Fibroblast of lung (primary cell): Measurements from ENCODE around the gene ADAMTS17. TPM values are rescaled to one million over a fixed set of nuclear protein-coding genes. Genes with fewer than 3 reads are reported as not detected.

Experiments
- DNase-seq, 2 donors: peaks; one replicate each; pipeline versions ENCODE4 v3.0.0 to v3.0.0-alpha.2; 2010; ENCODE audit warnings: low read depth in 2 of 2
- H2AFZ ChIP-seq: 2 replicates; pipeline ENCODE4 v1.5.1; 2012; ENCODE audit warnings: low read length, control low read depth, inconsistent platforms
- H3K27ac ChIP-seq: 2 replicates; pipeline ENCODE4 v1.5.1; 2011; ENCODE audit warnings: low read length, control low read depth; ENCODE audit not compliant: insufficient read depth
- H3K27me3 ChIP-seq: 2 replicates; pipeline ENCODE4 v1.5.1; 2011; ENCODE audit warnings: mild to moderate bottlenecking, low read length; ENCODE audit not compliant: control insufficient read depth, insufficient read depth
- H3K36me3 ChIP-seq: 2 replicates; pipeline ENCODE4 v1.5.1; 2011; ENCODE audit warnings: low read length; ENCODE audit not compliant: control insufficient read depth, insufficient read depth
- H3K4me1 ChIP-seq: 2 replicates; pipeline ENCODE4 v1.5.1; 2011; ENCODE audit warnings: low read length; ENCODE audit not compliant: control insufficient read depth, insufficient read depth; ENCODE audit errors: extremely low read depth
- H3K4me2 ChIP-seq: 2 replicates; pipeline ENCODE4 v1.5.1; 2011; ENCODE audit warnings: low read length, control low read depth; ENCODE audit not compliant: insufficient read depth; ENCODE audit errors: extremely low read depth
- H3K4me3 ChIP-seq, 4 experiments: fragments of 200-600 bp in 1 of 4; sonication (generic) in 1 of 4; replicated peaks in 1 of 4; 2 replicates each; pipeline ENCODE4 v1.5.1; 2011 to 2016; ENCODE audit warnings: low read length in 4 of 4, low read depth in 3 of 4, mild to moderate bottlenecking in 3 of 4, control low read depth in 2 of 4, inconsistent platforms in 1 of 4, mixed read lengths in 1 of 4; ENCODE audit not compliant: insufficient read depth in 1 of 4; ENCODE audit errors: control extremely low read depth in 1 of 4
- H3K79me2 ChIP-seq: 2 replicates; pipeline ENCODE4 v1.5.1; 2012; ENCODE audit warnings: mild to moderate bottlenecking, low read length, inconsistent platforms; ENCODE audit not compliant: control insufficient read depth, insufficient read depth
- H3K9ac ChIP-seq: 2 replicates; pipeline ENCODE4 v1.5.1; 2011; ENCODE audit warnings: mild to moderate bottlenecking, low read length, control low read depth; ENCODE audit not compliant: insufficient read depth
- H3K9me3 ChIP-seq: 2 replicates; pipeline ENCODE4 v1.5.1; 2012; ENCODE audit warnings: low read depth, low read length; ENCODE audit not compliant: control insufficient read depth, insufficient read depth
- H4K20me1 ChIP-seq: 2 replicates; pipeline ENCODE4 v1.5.1; 2011; ENCODE audit warnings: low read length; ENCODE audit not compliant: control insufficient read depth, insufficient read depth; ENCODE audit errors: extremely low read depth
- EZH2 ChIP-seq: IDR thresholded peaks from 2 replicates; pipeline ENCODE4 v1.5.1; 2012; ENCODE audit warnings: low read length, control low read depth, mild to moderate bottlenecking; ENCODE audit errors: missing control alignments
- polyA plus RNA-seq, 2 donors: library from polyadenylated mRNA; depleted of rRNA in 1 of 2; stranded (reverse) in 1 of 2; unstranded in 1 of 2; fragments of >200 nt; gene quantifications; 2 replicates each; pipeline ENCODE4 v1.2.1, GENCODE V29; 2011 to 2012; ENCODE audit warnings: missing spikeins in 1 of 2
- total RNA-seq: library from RNA; depleted of rRNA; stranded (reverse); fragments of >200 nt; gene quantifications from 2 replicates; pipeline ENCODE4 v1.2.1, GENCODE V29; 2014
- TF ChIP-seq, protein P1 (sequence below), 2 donors: IDR thresholded peaks in 1 of 2; conservative IDR thresholded peaks in 1 of 2; 1 replicate in 1 of 2; 2 replicates in 1 of 2; pipeline ENCODE4 v1.5.1; 2011 to 2012; ENCODE audit warnings: low read length in 2 of 2, control low read depth in 1 of 2, inconsistent platforms in 1 of 2, low read depth in 1 of 2, mild to moderate bottlenecking in 1 of 2

Gene ADAMTS17
- total and polyA plus RNA-seq, 2 donors (not counting 1 experiment from before 2014, with no cell fraction given) = 0.09 to 0.17 TPM

DNA sequence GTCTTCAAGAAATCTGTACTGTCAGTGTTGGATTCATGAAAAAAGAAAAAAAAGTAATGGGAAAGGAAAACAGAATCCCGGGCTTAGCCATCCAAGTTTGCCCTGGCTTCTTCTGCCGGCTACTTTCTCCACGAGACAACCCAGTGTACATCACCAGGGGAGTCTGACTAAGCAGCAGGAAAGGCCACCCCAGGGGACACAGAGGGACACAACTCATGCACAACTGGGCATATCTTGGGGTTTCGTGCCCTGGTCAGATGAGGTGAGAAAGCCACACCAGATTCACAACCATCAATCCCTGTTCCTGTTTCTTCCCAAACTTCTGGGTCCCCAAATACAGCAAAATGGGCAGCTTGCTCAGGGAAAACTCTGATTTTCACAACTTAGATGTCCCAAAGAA, 33.2 kb downstream of the ADAMTS17 start:
- H3K36me3 ChIP-seq = no peaks in the 10 kb centered on the region
- no peaks in the 10 kb centered on the region for H3K9me3 ChIP-seq
- H2AFZ ChIP-seq = no peak overlapping the region
- no peaks in the 10 kb centered on the region for H3K4me1 ChIP-seq
- no peak overlapping the region for H3K4me3 ChIP-seq
- H3K27me3 ChIP-seq = no peaks in the 10 kb centered on the region
- TF ChIP-seq, protein P1, sequence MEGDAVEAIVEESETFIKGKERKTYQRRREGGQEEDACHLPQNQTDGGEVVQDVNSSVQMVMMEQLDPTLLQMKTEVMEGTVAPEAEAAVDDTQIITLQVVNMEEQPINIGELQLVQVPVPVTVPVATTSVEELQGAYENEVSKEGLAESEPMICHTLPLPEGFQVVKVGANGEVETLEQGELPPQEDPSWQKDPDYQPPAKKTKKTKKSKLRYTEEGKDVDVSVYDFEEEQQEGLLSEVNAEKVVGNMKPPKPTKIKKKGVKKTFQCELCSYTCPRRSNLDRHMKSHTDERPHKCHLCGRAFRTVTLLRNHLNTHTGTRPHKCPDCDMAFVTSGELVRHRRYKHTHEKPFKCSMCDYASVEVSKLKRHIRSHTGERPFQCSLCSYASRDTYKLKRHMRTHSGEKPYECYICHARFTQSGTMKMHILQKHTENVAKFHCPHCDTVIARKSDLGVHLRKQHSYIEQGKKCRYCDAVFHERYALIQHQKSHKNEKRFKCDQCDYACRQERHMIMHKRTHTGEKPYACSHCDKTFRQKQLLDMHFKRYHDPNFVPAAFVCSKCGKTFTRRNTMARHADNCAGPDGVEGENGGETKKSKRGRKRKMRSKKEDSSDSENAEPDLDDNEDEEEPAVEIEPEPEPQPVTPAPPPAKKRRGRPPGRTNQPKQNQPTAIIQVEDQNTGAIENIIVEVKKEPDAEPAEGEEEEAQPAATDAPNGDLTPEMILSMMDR (conservative IDR thresholded peaks at IDR 0.05 in 1 of 2, IDR thresholded peaks at IDR 0.05 in 1 of 2; ENCODE audit: low read depth in 1 of 2, low read length in 2 of 2) = no peak
- no peak for TF ChIP-seq EZH2
- no peaks in the 10 kb centered on the region for H4K20me1 ChIP-seq
- no peaks in the 10 kb centered on the region for H3K79me2 ChIP-seq
- no peak overlapping the region for H3K4me2 ChIP-seq
- no peak overlapping the region for H3K9ac ChIP-seq
- H3K27ac ChIP-seq = no peak overlapping the region
- no peak for DNase-seq

DNA sequence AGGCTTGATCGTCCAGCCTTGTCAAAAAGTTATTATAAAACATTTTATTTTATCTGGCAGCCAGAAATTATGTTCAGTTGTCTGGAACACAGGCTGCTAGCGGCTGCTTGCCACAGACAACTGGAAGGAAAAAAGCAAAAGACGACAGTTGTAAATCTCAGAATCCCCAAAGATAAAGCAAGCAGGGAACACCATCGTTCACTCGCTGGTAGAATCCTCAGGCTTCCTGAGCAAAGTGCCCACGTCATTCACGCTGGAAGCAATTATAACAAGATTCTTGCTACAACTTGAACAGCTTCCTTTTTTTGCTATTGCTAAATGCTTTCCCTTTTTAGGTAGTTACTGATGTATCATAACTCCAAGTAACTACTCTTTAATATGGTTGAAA, 33.6 kb downstream of the ADAMTS17 start:
- Histone ChIP-seq H3K27me3 (no peaks in the 10 kb centered on the region), H3K36me3 (no peaks in the 10 kb centered on the region), H3K4me3 (no peak overlapping the region), H2AFZ (no peak overlapping the region), H3K4me1 (no peaks in the 10 kb centered on the region), H3K9me3 (no peaks in the 10 kb centered on the region), H4K20me1 (no peaks in the 10 kb centered on the region), H3K4me2 (no peak overlapping the region), H3K27ac (no peak overlapping the region), H3K79me2 (no peaks in the 10 kb centered on the region), H3K9ac (no peak overlapping the region)
- no peak for DNase-seq
- TF ChIP-seq, protein P1 (conservative IDR thresholded peaks at IDR 0.05 in 1 of 2, IDR thresholded peaks at IDR 0.05 in 1 of 2; ENCODE audit: low read depth in 1 of 2, low read length in 2 of 2) = no peak
- TF ChIP-seq EZH2 = no peak

DNA sequence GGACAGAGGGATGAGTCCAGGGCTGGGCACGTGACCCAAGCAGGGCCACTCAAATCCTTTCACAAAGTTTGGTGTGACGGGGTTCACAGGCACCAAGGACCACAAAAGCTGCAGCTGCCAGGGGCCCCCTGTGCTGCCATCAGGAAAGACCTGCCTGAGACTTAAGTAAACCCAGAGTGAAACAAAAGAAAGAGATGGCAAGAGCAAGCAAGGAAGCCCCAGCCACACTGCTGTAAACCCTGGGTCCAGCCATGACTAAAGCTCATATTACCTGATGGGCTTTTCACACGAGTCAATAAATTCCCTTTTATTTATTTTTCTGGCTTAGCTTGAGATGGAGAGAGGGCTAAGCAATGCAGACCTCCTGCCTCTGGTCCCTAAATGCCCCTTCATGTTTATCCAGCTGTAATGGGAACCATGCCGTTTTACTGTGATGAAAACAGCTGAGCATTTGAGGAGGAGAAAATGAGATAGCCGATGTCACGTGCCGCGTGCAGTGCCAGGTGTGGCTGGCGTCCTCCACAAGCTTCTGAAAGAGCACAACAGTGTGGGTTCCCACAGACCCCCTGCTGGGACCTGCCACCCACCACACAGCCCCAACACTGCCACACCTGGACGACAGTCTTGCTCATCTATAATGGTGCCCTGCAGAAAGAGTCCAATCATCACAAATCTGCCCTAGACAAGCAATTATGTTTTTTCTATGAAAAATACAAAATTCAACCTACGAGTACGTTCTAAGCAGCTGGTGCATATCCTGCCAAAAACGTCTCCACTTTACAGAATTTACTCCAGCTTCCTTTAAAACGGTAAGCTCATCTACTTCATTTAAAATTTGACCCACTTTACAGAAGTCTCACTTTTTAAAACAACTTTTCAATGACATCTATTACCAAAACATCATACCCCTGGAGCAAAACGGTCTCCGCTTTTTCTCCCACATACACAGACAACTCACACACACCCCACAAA, 34.2 kb downstream of the ADAMTS17 start:
- Histone ChIP-seq H4K20me1 (no peaks in the 10 kb centered on the region), H3K9me3 (no peaks in the 10 kb centered on the region), H2AFZ (no peak overlapping the region), H3K4me1 (no peaks in the 10 kb centered on the region), H3K4me2 (no peak overlapping the region), H3K27me3 (no peaks in the 10 kb centered on the region), H3K79me2 (no peaks in the 10 kb centered on the region), H3K36me3 (no peaks in the 10 kb centered on the region), H3K4me3 (no peak overlapping the region), H3K27ac (no peak overlapping the region), H3K9ac (no peak overlapping the region)
- TF ChIP-seq, protein P1 (conservative IDR thresholded peaks at IDR 0.05 in 1 of 2, IDR thresholded peaks at IDR 0.05 in 1 of 2; ENCODE audit: low read depth in 1 of 2, low read length in 2 of 2) = no peak
- no peak for TF ChIP-seq EZH2
- DNase-seq = no peak
